ENCODE measurements around the gene VWA3A.
"Not testable (repeated sequence)": the region's sequence is repeated elsewhere in the genome, so short reads cannot be mapped to it uniquely, and the experiment has no call there.

Gene VWA3A

DNA sequence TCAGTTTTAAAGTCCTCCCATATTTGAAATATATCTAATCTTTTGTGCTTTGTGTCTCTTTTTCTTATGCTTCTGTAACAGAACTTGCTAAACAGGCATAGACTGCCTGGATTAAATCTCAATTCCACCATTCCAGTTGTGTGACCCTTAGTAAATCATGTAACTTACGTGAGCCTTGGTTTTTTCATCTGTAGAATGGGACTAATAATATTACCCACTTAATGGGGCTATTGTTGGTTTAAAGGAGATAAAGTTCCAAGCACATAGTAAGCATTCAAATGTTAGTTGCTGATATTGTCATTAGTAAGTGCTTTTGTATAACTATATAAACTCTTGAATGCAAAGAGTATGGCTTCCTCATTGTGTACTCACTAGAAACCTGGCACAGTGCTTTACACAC lies 5.9 kb upstream of the VWA3A start:
- DNase-seq (ENCODE audit: low read depth, low spot score): no peak

- DNase-seq (ENCODE audit: low read depth, low spot score): no peak
These were observed 3.7 kb upstream of the VWA3A start for GRCh38 chr16:22088642-22089041.

- no peak for DNase-seq (ENCODE audit: low read depth, low spot score)
These were observed 2.4 kb upstream of the VWA3A start for GRCh38 chr16:22089910-22090309.

GRCh38 chr16:22091721-22092120 lies 620 bp upstream of the VWA3A start:
- no peak for DNase-seq (ENCODE audit: low read depth, low spot score)

DNA sequence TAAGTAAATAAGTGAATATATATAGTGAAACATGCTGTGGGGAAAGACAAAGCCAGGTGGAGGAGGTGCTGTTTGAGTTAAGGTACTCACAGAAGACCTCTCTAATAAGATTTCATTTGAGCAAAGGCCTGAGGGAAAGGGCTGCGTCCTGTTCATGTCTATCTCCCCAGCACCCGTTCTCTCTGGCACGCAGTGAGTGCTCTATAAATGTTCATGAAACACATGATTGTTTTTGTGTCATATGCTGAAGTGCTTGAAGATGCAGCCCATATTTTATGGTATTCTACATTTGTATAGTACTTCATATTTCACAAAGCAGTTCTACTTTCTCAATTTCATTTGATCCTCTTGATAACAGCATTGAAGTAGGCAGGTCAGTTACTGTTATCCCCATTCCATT lies 990 bp downstream of the VWA3A start:
- DNase-seq (ENCODE audit: low read depth, low spot score): no peak

- no peak for DNase-seq (ENCODE audit: low read depth, low spot score)
These were observed 1.7 kb downstream of the VWA3A start for GRCh38 chr16:22093996-22094395.

DNA sequence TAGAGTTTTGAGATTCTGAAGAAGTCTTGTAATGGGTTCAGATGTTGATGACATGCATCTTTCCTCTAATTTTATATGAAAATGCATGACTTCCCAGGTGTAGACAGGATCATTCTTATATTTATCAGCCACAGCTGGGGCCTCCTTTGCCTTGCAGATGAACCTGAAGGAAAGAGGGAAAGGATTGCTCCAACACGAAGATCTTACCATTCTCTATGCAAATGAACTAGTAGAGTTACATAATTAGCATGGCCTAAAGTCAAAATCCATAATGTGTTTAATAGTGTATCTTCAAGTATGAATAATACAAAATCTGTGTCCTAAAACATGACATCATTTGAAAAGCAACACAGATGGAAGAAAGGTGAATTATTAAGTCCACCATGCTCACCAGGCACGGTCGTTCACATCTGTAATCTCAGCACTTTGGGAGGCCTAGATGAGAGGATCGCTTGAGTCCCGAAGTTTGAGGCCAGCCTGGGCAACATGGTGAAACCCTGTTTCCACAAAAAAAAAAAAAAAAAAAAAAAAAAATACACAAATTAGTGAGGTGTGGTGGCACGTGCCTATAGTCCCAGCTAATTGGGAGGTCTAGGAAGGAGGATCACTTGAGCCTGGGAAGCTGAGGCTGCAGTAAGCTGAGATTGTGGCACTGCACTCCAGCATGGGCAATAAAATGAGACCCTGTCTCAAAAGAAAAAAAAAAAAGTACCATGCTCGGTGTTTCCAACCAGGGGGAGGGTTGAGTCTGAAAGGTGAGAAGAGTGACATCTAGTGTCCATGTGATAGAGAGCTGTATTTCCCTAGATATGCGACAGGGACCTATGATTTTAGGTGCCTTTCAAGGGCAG lies 6.3 kb downstream of the VWA3A start:
- peak; percentile 65 for DNase-seq (ENCODE audit: low read depth, low spot score)

DNA sequence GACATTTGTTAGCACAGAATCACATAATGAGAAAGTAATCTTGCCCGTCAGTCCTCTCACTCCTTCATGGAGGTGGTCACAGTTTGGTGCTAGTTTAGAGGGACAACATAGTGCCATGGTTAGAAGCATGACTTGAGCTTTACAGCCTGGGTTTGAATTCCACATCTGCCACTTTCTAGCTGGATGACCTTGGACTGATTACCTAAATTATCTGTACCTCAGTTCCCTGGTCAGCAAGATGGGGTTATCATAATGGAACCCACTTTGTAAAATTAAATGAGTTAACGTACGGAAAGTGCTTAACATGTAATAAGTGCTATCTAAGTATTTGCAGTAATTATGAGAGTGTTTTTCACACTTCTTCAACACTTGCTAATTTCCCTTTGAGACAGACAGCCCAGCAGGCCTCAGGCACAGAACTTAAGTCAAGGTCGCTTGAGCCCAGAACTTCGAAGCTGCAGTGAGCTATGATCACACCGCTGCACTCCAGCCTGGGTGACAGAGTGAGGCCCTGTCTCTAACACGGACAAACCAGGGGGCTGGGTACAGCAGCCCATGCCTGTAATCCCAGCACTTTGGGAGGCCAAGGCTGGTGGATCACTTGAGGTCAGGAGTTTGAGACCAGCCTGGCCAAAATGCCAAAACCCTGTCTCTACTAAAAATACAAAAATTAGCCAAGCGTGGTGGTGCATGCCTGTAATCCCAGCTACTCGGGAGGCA lies 7.1 kb downstream of the VWA3A start:
- no peak for DNase-seq (ENCODE audit: low read depth, low spot score)

GRCh38 chr16:22103441-22103840 lies 11.1 kb downstream of the VWA3A start:
- no peak for DNase-seq (ENCODE audit: low read depth, low spot score)

DNA sequence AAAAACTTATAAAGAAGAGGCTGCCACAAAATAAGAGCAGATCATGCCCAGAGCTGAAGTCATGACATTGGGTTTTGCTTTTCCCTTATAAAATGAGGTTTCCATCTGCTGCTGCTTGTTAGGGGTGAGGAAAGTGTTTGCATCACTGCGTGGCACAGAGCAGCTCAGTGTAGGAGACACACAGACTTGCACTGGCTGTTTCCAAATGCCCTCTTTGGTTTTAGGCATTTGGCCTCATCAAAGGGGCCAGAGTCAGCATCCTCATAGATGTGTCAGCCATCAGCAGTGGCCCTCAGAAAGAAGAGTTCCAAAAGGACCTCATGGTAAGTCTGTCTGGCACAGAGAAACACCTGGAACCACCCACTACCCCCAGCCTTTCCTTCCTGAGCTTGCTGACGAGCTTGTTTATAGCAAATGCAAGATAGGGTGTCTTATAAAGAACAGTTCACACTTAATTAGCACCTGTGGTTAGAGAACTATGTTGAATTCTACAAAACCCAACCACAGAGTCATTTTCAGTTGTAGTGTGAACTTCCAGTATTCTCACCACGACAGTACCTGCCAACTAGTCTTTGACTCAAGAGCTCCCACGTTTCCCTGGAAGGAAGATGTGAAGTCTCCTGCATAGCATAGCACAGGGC lies 17.0 kb downstream of the VWA3A start:
- no peak for DNase-seq (ENCODE audit: low read depth, low spot score)

GRCh38 chr16:22111629-22112028 lies 19.3 kb downstream of the VWA3A start:
- DNase-seq (ENCODE audit: low read depth, low spot score): not testable (repeated sequence)

GRCh38 chr16:22116095-22116700 lies 23.9 kb downstream of the VWA3A start:
- no peak for DNase-seq (ENCODE audit: low read depth, low spot score)

DNA sequence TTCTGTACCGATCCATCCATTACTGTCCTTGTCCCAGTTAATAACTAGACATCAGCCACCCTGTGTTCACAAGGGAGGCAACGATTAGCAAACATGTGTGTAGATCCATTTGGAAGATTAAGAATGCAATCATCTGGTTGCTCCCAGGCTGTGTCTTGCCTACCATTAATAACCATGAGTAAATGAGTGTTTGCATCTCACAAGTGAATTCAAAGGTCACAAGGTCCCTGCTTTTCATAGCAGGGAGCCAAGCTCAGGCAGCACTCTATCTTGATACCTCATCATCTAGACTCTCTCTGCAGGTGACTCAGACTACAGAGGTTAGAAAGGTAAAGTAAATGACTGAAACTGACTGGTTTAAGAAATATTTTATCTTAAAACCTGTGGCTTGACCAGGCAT lies 25.3 kb downstream of the VWA3A start:
- DNase-seq (ENCODE audit: low read depth, low spot score): no peak

DNA sequence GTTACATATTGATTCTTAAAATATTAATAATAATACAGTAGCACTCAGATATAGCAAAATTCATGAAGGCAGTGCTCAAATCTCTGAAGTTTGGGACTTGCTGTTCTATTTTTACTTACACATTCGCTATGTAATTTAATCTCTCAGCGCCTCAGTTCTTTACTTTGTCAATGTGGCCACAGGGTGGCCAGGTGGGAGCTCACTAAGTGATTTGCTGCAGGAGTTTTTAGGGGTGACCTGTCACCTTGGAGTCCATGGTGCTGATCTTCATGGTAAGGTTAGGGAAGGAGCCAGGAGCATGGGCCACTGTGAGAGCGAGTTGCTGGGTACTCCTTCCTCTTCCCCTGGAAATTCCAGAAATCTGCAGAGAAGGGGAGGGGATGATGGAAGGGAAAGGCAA lies 28.1 kb downstream of the VWA3A start:
- DNase-seq (ENCODE audit: low read depth, low spot score): no peak

GRCh38 chr16:22122239-22122638 lies 29.9 kb downstream of the VWA3A start:
- DNase-seq (ENCODE audit: low read depth, low spot score): no peak

DNA sequence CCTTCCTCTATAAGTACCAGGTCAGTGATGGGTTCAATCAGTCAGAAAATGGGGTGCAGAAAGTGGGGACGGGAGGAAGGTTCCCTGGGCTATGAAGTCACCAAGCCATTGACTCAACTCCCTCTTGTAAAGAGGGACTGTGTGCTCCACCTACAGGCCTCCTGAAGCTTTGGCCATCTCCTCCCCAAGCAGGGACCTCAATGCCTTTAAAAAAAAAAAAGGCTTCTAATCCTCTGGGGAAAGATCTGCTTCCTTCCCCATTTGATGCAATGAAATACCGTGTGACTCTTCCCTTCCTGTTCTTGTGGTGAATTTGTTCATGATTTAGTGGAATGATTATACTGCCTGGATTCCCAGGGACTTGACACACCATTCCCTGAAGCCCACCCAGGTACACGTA lies 30.8 kb downstream of the VWA3A start:
- DNase-seq (ENCODE audit: low read depth, low spot score): no peak

DNA sequence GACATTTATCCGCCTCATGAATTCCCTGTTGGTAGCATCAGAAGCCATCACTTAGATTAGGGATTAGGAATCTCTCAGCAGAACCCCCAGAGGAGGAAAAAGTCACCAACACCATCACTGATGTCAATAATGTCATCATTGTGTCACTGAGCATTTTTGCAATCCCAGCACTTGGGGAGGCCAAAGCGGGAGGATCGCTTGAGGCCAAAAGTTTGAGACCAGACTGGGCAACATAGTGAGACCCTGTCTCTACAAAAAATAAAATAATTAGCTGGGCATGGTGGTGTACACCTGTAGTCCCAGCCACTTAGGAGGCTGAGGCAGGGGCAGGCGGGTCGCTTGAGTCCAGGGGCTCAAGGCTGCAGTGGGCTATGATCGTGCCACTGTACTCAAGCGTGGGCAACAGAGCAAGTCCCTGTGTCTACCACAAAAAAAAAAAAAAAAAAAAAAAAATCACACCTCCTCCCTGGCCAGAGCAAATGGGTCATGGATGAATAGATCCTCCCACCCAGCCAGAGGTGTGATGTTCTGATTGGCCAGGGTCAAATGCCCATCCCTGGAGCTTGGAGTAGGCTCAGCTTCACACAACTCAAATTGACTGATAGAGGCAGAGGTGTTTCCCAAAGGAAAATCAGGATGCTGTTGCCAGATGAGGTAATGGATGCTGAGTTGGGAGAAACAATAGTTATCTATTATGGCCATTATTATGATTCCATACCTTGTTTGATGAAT lies 31.6 kb downstream of the VWA3A start:
- DNase-seq (ENCODE audit: low read depth, low spot score): no peak

DNA sequence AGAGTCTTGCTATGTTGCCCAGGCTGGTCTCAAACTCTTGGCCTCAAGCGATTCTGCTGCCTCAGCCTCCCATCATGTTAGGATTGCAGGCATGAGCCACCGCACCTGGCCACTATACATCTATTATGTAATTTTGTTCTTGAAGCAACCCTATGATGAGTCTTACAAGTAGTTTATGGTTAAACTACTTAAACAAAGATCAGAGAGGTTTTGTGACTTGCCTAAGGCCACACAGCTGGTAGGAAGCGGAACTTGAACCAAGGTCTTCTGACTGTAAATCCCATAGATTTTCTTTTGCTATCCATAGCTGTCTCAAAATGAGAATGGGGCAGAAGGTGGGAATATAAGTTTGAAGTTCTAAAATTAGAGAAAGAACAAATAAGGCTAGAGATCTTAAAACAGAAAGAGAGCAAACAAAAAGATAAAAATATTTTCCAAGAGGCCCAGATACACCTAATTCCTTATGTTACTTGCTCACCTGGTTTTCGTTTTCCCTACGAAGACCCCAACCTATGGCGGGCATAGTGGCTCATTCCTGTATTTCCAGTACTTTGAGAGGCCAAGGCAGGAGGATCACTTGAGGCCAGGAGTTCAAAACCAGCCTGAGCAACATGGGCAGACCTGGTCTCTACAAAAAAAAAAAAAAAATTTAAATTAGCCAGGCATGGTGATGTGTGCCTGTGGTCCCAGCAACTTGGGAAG lies 32.4 kb downstream of the VWA3A start:
- no peak for DNase-seq (ENCODE audit: low read depth, low spot score)

GRCh38 chr16:22126037-22126558 lies 33.8 kb downstream of the VWA3A start:
- no peak for DNase-seq (ENCODE audit: low read depth, low spot score)

DNA sequence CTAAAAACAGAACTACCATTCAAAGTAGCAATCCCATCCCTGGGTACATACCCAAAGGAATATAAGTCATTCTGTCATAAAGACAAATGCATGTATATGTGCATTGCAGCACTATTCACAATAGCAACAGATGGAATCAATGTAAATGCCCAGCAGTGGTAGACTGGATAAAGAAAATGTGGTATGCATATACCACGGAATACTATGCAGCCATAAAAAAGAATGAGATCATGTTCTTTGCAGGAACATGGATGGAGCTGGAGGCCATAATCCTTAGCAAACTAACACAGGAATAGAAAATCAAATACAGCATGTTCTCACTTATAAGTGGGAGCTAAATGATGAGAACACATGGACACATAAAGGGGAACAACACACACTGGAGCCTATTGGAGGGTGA lies 36.2 kb downstream of the VWA3A start:
- DNase-seq (ENCODE audit: low read depth, low spot score): not testable (repeated sequence)

GRCh38 chr16:22130528-22130927 lies 38.2 kb downstream of the VWA3A start:
- DNase-seq (ENCODE audit: low read depth, low spot score): no peak

Data from astrocyte of the hippocampus (primary cell).